OCI-LY1 (cell line): Measurements from ENCODE around the gene SMCO2.

Experiments used
- H2AFZ ChIP-seq: fragments of 200-600 bp; sonication (generic), shearing (Covaris generic); 2 replicates; pipeline ENCODE4 v1.6.0; 2014; ENCODE audit warnings: antibody characterized with exemption, mild to moderate bottlenecking, low read length
- H3F3A ChIP-seq: fragments of 200-600 bp; sonication (generic), shearing (Covaris generic); 2 replicates; pipeline ENCODE4 v1.6.0; 2014; ENCODE audit warnings: mild to moderate bottlenecking, antibody characterized with exemption, low read length, moderate library complexity; ENCODE audit not compliant: insufficient read depth
- H3K27ac ChIP-seq: fragments of 200-600 bp; sonication (generic); 2 replicates; pipeline ENCODE4 v1.5.1; 2014; ENCODE audit warnings: low read length, mixed run types, mild to moderate bottlenecking, low read depth; ENCODE audit not compliant: poor library complexity, severe bottlenecking
- H3K27me3 ChIP-seq: fragments of 200-600 bp; sonication (generic); 2 replicates; pipeline ENCODE4 v1.6.0; 2014; ENCODE audit warnings: antibody characterized with exemption, mild to moderate bottlenecking, low read length, moderate library complexity; ENCODE audit not compliant: insufficient read depth
- H3K36me3 ChIP-seq: fragments of 200-600 bp; sonication (generic); 2 replicates; pipeline ENCODE4 v1.6.1; 2014; ENCODE audit warnings: mild to moderate bottlenecking, antibody characterized with exemption, low read length, moderate library complexity, mixed read lengths; ENCODE audit not compliant: insufficient read depth
- H3K4me1 ChIP-seq: fragments of 200-600 bp; sonication (generic); 2 replicates; pipeline ENCODE4 v1.5.1; 2014; ENCODE audit warnings: mild to moderate bottlenecking, low read length, moderate library complexity; ENCODE audit not compliant: insufficient read depth, severe bottlenecking
- H3K4me2 ChIP-seq: fragments of 200-600 bp; sonication (generic), shearing (Covaris generic); 2 replicates; pipeline ENCODE4 v1.6.1; 2014; ENCODE audit warnings: low read length
- H3K4me3 ChIP-seq: fragments of 200-600 bp; sonication (generic); 2 replicates; pipeline ENCODE4 v1.5.1; 2014; ENCODE audit warnings: low read length, low read depth, mild to moderate bottlenecking, mixed read lengths; ENCODE audit not compliant: poor library complexity, severe bottlenecking
- H3K79me2 ChIP-seq: fragments of 200-600 bp; shearing (Covaris generic); 2 replicates; pipeline ENCODE4 v1.6.1; 2016; ENCODE audit warnings: mixed run types, low read length, mixed read lengths; ENCODE audit not compliant: insufficient read depth
- H3K9ac ChIP-seq: fragments of 200-600 bp; sonication (generic), shearing (Covaris generic); 2 replicates; pipeline ENCODE4 v1.6.1; 2014; ENCODE audit warnings: mild to moderate bottlenecking, low read length, mixed read lengths
- H3K9me2 ChIP-seq: fragments of 200-600 bp; sonication (generic), shearing (Covaris generic); 2 replicates; pipeline ENCODE4 v1.6.1; 2014; ENCODE audit warnings: low read depth, mild to moderate bottlenecking, low read length, mixed read lengths
- H3K9me3 ChIP-seq: fragments of 200-600 bp; shearing (Covaris generic); 2 replicates; pipeline ENCODE4 v1.6.1; 2014; ENCODE audit warnings: low read length, mixed read lengths
- H4K20me1 ChIP-seq: fragments of 200-600 bp; sonication (generic), shearing (Covaris generic); 2 replicates; pipeline ENCODE4 v1.6.0; 2016; ENCODE audit warnings: mild to moderate bottlenecking, low read length; ENCODE audit not compliant: insufficient read depth
- EZH2 ChIP-seq: fragments of 200-600 bp; sonication (generic), shearing (Covaris generic); IDR thresholded peaks from 2 replicates; pipeline ENCODE4 v1.8.0; 2017; ENCODE audit warnings: borderline replicate concordance, mixed run types, mild to moderate bottlenecking, antibody characterized with exemption, low read length, moderate library complexity, mixed read lengths
- TF ChIP-seq, protein P1 (sequence below): fragments of 200-600 bp; sonication (generic), shearing (Covaris generic); IDR thresholded peaks from 2 replicates; pipeline ENCODE4 v1.5.1; 2017; ENCODE audit warnings: mild to moderate bottlenecking, antibody characterized with exemption, low read length, moderate library complexity, mixed read lengths

SMCO2 gene

DNA sequence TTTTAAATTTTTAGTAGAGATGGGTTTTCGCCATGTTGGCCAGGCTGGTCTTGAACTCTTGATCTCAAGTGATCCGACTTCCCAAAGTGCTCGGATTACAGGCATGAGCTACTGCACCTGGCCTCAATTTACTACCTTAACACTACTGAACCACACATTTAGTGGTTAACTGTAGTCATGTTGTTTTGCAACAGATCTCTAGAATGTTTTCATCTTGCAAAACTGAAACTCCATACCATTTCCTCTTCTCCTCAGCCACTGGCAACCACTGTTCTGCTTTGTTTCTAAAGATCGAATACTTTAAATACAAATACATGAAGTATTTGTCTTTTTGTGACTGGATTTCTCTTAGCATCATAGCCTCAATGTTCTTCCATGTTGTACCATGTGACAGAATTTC lies 15.4 kb upstream of the SMCO2 start:
- Histone ChIP-seq H3F3A (no peaks in the 10 kb centered on the region), H3K9me2 (no peaks in the 10 kb centered on the region), H3K79me2 (no peaks in the 10 kb centered on the region), H3K27ac (no peak overlapping the region), H4K20me1 (no peaks in the 10 kb centered on the region), H2AFZ (no peak overlapping the region), H3K27me3 (no peaks in the 10 kb centered on the region), H3K4me2 (no peak overlapping the region), H3K9me3 (no peaks in the 10 kb centered on the region), H3K9ac (no peak overlapping the region), H3K4me1 (no peaks in the 10 kb centered on the region), H3K36me3 (no peaks in the 10 kb centered on the region), H3K4me3 (no peak overlapping the region)
- TF ChIP-seq, protein P1, sequence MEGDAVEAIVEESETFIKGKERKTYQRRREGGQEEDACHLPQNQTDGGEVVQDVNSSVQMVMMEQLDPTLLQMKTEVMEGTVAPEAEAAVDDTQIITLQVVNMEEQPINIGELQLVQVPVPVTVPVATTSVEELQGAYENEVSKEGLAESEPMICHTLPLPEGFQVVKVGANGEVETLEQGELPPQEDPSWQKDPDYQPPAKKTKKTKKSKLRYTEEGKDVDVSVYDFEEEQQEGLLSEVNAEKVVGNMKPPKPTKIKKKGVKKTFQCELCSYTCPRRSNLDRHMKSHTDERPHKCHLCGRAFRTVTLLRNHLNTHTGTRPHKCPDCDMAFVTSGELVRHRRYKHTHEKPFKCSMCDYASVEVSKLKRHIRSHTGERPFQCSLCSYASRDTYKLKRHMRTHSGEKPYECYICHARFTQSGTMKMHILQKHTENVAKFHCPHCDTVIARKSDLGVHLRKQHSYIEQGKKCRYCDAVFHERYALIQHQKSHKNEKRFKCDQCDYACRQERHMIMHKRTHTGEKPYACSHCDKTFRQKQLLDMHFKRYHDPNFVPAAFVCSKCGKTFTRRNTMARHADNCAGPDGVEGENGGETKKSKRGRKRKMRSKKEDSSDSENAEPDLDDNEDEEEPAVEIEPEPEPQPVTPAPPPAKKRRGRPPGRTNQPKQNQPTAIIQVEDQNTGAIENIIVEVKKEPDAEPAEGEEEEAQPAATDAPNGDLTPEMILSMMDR = no peak
- no peak for TF ChIP-seq EZH2

DNA sequence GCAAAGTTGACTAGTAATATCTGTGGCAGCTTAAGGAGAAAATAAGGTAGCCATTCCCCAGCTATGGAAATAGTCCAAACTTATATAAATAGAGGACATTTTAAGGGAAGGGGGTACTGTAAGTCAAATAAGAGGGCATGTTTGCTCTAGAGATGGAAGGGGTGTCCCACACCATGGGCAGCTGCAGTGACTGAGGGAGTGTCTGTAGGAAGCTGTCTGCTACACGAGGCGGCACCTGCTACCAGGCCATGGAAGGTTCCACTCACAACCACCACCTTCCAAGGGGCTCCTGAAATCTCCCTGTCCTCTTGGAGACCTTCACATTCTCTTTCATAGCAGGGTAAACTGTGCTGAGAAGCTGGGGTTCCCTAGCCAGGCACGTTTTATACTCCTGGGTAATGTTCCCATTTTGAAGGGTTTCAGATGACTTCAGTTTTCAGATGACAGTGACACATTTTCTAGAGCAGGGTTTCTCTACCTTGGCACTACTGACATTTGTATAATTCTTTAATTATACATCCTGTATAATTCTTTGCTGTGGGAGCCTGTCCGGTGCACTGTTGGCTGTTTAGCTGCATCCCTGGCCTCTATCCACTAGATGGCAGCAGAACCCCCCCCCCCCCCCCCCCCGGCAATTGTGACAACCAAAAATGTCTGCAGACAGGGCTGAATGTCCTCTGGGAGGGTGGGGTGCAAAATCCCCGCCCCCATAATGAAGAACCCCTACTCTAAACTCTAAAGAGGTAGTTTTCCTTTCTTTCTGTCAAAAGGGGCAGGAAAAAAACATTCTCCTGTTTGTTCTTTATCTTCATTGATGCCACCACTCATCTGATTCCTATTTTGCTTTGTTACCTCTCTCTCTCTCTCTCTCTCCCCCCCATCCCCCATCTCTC lies 11.6 kb upstream of the SMCO2 start:
- Histone ChIP-seq H4K20me1 (no peaks in the 10 kb centered on the region), H2AFZ (no peak overlapping the region), H3K9ac (no peak overlapping the region)

DNA sequence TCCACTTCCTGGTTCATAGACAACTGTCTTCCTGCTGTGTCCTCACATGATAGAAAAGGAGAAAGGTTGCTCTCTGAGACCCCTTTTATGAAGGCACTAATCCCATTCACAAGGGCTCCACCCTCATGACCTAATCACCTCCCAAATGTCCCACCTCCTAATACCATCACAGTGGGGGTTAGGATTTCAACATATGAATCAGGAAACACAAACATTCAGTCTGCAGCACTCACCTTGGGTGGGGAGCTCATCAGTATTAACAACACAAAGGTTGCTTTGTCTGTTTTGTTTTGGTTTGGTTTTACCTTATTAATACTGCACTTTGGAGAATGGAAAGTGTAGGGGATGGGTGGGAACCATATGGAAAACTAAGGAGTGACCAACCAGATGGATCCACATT lies 10.5 kb upstream of the SMCO2 start:
- H3K27ac ChIP-seq = no peak overlapping the region
- no peaks in the 10 kb centered on the region for H3K9me2 ChIP-seq
- no peaks in the 10 kb centered on the region for H3K36me3 ChIP-seq
- H3K9ac ChIP-seq = no peak overlapping the region
- H3K4me3 ChIP-seq = no peak overlapping the region
- H3K4me2 ChIP-seq = no peak overlapping the region
- H3K9me3 ChIP-seq = no peaks in the 10 kb centered on the region
- H2AFZ ChIP-seq = no peak overlapping the region
- H3F3A ChIP-seq = no peaks in the 10 kb centered on the region
- H3K27me3 ChIP-seq = no peaks in the 10 kb centered on the region
- no peaks in the 10 kb centered on the region for H3K79me2 ChIP-seq
- TF ChIP-seq EZH2 = no peak
- TF ChIP-seq, protein P1 = no peak
- H3K4me1 ChIP-seq = no peaks in the 10 kb centered on the region
- no peaks in the 10 kb centered on the region for H4K20me1 ChIP-seq

More for the DNA sequence above, 11.6 kb upstream of the SMCO2 start:
- H3K4me2 ChIP-seq = no peak overlapping the region
- no peaks in the 10 kb centered on the region for H3K27me3 ChIP-seq
- no peaks in the 10 kb centered on the region for H3F3A ChIP-seq
- TF ChIP-seq EZH2 = no peak
- TF ChIP-seq, protein P1 = peak; percentile 55
- no peaks in the 10 kb centered on the region for H3K9me2 ChIP-seq
- H3K27ac ChIP-seq = no peak overlapping the region
- H3K79me2 ChIP-seq = no peaks in the 10 kb centered on the region
- H3K36me3 ChIP-seq = no peaks in the 10 kb centered on the region
- H3K4me1 ChIP-seq = no peaks in the 10 kb centered on the region
- H3K4me3 ChIP-seq = no peak overlapping the region
- no peaks in the 10 kb centered on the region for H3K9me3 ChIP-seq
